Retina (tissue), 1 donor: ENCODE results near the gene SLC16A8.

Experiments used
- DNase-seq: peaks from one replicate; pipeline ENCODE4 v3.0.0-alpha.2; 2016

The SLC16A8 gene

DNA sequence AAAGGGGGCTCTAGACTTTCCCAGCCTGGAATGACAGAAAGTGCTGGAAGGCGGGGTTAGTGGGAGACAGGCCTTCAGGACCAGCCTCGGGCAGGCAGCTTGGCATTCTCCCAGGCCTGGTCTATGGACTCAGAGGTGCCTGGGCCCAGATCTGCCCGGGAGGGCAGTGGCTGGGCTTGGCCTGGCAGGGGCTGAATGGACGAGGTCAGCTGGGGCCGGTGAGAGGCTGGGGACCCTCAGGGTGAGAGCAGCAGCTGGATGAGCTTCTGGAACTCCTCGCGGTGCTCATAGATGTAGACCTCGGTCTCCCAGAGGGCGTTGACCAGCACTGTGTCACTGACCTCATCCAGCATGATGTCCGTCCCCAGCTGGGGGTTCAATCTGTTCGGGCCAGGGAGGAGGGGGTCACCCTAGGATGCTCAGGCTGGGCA is 28.0 kb upstream of the SLC16A8 start:
- DNase-seq = no peak

DNA sequence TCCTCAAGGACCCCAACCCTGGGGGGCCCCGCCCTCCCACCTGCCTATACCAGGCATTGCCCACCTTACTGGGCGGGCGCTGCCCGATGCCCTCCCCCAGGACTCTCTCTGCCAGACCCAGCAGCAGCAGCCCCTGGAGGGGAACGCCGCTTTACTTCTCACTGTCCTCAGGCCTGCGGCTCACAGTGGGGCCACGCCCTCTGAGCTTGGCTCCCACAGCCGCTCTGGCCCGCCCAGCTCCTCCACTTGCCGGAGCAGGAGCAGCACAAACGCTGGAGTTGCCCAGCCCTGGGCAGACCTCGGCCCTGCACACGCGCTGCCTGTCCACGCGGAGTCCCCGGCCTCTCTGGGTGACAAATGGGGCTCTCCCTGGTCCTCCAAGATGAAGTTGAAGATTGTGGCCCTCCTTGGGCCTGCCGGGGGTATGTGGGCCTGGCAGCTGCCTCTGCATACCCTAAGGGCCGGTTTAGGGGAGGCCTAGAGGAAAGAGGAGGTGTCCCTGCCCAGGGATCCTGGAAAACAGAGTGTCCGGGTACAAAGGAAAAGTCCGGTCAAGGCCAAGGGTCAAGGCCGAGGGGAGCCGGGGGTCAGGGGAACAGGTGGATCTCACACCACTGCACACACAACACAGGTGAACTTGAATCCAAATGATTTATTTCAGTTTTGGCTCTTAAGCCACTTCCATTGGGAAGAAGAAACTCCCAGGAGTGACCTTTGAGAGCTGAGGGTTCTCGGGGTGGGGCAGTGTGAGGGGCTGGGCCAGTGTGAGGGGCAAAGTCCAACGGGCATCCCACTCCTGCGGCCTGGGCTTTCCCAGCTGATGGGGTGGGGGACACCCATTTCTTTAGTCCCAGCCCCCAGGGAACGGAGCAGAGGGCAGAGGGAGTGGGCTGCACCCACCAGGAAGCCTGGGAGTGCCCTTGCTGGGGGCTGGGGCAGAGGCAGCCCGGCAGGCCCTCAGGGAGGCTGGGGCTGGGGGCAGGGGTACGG is 27.2 kb upstream of the SLC16A8 start:
- DNase-seq = no peak

DNA sequence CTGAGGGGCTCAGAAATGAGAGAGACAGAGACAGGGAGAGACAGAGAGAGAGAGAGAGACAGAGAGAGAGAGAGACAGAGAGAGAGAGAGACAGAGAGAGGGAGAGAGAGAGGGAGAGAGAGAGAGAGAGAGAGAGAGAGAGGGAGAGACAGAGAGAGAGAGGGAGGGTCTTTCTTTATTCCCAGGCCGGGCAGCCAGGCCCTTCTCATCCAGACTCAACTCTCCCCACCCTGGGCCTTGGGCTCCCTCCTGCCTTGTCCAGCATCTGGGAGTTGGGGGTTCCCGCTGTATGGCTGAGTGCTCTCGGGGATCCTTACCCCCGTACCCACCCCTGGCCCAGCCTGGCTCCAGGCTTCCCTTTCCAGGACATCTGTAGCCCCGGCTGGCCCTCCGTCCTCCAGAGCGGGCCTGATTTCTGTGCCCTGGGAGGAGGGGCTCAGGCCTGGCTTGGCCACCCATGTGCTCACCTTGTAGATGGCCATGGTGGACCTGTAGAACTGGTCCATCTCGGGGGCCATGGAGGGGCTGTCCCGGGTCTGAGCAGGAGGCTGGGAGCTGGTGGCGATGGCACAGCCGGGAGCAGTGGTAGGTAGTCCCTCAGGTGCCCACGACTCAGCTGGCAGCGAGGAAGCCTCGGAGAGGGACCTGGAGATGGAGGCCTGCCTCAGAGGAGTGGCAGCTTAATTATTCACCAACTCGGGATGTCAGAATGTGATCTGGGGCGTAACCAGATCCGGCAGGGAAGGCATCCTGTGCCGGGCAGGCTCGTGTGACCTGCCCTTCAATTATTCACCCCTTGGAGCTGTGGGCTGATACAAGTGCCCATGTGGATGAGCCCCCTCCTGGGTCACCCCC is 26.3 kb upstream of the SLC16A8 start, which contains the start of gene BAIAP2L2:
TSS of gene BAIAP2L2 (minus strand) at position 677 of the 855 bp plus-strand sequence. CDS start at position 518, 159 bp downstream.
- peak; percentile 26 for DNase-seq

DNA sequence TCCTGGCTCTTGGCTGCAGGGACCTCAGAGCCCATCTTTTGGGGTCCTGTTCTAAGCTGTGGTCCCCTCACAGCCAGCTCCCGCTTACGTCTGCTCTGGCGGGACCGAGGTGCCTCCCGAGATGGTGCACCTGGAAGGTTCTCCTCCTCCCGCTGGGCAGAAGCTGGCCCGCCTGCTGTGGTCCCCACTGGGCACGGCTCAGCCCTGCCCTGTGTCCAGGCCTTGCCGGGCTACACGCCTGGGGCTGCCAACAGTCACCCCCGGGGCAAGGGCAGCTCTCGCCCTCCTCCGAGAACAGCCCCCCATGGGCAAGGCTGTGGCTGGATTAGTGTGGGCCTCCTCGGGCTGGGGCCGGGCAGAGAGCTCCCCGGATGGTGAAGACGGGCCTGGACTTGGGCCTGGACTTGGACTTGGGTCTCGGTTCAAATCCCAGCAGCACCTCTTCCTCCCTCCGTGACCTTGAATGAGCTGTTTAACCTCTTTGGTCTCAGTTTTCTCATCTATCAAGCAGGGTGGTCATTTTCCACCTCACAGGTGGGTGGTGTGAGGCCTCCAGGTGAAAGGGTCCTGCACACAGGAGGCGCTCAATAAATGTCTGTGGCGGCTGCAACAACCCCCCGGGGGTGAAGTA is 25.5 kb upstream of the SLC16A8 start:
- DNase-seq = peak; percentile 88

DNA sequence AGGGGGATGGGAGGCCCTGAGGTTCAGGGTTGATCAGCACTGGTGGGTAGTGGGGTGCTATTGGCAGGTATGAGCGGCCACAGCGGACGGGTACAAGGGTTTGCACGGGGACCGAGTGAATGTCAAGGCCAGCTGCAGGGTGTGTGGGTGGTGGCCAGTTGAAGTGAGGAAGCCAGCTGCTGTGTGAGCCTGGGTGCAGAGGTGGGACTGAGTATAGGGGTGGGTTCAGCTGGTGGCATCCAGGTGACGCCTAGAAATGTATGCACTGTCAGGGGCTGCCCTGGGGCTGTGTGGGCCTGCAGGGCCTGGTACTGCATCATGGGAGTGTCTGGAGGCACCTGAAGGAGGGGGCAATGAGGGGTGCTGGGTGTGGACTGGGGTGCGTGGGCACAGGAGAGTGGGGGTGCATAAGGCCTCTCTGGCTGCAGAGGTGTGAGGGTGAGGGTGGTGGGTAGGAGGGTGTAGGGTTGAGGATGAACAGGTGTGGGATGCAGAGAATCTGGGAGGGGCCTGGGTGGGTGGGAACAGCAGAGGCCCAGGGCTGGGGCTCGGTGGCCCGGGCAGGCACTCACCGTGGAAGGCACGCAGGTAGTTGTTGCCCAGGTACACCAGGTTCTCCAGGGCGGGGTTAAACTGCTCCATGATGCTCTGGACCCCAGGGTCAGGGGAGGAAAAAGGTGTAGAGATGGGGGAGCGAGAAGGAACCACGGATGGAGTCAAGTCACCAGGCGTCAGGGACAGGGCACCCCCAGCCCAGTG is 24.8 kb upstream of the SLC16A8 start:
- DNase-seq = peak; percentile 45

DNA sequence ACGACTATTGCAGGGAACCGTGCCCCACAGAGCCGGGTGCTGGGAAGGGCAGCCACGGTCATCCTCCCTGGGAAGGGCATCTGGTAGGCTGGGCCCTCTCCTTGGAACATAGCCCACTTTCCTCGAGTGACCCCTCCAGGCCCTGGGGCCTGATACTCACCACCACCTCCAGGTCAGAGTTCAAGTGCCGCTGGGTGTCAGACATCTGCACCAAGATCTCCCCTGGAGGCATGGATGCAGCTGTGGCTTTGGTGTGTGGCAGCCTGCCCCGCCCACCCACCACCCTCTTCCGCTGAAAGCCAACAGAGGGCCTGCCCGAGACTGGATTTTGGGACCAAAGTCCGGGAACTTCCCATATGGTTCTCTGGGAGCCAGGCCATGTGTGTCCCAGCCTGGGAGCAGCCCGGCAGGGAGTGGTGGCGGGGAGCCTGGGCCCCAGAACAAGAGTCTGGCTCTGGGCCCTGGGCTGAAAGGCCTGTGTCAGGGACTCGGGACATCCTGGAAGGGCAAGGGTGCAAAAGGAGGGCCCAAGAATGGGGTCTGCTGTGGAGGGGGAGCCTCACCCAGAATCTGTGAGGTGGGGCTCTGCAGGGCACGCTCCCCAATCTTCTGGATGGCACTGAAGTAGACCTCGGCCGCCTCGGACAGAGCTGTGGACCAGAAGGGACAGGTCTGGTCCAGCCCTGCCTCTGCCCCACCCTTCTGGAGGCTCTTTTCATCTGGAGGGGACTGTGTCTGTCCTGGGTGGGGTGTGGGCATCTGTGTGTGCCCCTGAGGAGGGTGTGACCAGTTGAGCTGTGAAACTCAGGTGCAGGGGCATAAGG is 23.9 kb upstream of the SLC16A8 start:
- peak; percentile 32 for DNase-seq

DNA sequence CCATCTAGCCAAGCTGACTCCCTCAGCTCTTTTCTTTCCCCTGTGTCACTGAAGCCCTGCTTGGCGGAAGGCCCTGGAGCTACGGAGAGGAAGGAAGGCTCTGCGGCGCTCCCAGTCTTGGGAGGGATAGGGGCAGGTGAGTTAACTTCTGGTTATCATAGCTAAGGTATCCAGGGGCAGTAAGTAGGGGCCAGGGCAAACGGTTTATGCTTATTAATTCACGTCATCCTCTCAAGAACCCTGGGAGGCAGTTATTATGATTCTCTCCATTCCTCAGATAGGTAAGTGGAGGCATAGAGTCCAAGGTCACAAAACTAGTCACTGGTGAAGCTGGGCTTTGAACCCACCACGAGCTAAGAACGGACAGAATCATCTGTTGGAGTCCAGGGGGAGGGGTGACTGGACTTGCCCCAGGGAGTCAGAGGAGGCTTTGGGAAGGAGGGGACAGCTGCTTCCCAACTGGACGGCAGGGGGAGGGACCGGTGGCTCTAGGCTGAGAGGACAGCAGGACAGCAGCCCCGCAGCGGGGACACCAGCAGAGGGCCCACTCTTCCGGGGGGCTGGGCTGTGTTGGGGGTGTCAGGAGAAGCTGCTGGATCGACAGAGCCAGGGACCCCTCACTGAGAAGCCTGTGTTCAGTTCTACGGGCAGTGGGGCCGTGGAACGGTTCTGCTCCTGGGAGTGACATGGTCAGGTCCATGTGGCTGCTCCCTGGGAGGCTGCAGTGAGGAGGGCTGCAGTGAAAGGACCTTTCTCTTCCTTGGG is 23.0 kb upstream of the SLC16A8 start:
- no peak for DNase-seq

DNA sequence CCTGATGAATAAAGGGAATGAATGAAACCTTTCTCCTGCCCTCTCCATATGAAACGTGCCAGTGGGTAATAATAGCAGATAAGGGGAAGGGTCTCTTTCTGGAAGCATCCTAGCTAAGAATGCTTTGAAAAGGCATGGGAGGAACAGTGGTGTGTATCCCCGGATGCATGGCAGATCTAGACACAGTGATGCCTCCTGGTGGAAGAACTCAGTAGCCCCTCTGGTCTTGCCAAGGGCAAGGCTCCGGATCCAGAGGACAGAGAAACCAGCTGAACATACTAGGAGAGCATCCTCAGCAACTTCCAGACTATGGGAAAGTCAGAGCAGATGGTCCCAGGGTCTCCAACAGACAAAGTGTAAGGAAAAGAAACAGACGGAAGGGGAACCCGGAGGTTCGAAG is 20.1 kb upstream of the SLC16A8 start:
- no peak for DNase-seq

DNA sequence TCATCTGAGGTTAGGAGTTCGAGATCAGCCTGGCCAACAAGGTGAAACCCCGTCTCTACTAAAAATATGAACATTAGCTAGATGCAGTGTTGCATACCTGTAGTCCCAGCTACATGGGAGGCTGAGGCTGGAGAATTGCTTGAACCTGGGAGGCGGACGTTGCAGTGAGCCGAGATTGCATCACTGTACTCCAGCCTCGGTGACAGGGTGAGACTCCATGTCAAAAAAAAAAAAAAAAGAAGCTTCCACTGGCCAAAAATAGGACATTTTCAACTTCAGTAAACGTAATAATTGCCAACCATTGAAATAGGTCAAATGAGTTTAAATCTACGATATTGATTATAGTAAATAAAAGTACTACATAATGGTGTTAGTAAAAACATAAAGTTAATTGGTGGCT is 19.7 kb upstream of the SLC16A8 start:
- DNase-seq = no peak

DNA sequence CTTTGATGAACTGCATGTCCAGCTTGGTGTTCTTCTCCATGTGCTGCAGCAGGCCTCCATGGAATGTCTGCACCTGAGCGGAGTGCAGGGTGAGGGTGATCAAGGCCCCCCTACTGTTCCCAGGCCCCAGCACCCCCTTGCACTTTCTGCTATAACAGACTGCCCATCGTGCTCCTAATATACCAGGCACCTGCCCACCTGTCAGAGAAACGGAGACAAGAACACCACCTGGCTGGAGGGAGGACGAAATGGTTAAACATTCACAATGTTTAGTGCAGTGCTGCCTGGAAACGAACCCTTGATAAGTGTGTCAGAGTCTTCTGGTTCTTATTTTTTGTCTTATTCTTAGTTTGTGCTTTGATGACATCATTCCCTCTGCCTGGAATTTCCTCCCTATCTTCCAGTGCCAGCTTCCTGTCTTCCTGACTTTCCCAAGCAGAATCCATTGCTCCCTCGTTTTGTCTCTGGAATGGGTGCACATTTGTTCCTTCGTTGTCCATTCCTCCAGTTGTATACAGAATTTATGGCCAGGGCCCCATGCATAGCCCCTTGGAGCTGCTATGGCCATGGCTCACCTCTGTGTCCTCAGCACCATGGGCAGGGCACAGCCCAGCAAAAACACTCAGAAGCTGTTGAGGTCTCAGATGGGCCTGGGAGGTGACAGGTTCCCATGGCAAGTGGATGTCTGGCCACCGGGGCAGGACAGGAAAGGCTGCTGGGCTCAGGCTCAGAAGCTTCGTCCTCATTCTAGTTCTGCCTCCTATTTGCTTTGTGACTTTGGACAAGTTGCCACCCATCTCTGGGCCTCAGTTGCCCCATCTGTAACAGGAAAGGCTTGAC is 14.6 kb upstream of the SLC16A8 start:
- DNase-seq = no peak

DNA sequence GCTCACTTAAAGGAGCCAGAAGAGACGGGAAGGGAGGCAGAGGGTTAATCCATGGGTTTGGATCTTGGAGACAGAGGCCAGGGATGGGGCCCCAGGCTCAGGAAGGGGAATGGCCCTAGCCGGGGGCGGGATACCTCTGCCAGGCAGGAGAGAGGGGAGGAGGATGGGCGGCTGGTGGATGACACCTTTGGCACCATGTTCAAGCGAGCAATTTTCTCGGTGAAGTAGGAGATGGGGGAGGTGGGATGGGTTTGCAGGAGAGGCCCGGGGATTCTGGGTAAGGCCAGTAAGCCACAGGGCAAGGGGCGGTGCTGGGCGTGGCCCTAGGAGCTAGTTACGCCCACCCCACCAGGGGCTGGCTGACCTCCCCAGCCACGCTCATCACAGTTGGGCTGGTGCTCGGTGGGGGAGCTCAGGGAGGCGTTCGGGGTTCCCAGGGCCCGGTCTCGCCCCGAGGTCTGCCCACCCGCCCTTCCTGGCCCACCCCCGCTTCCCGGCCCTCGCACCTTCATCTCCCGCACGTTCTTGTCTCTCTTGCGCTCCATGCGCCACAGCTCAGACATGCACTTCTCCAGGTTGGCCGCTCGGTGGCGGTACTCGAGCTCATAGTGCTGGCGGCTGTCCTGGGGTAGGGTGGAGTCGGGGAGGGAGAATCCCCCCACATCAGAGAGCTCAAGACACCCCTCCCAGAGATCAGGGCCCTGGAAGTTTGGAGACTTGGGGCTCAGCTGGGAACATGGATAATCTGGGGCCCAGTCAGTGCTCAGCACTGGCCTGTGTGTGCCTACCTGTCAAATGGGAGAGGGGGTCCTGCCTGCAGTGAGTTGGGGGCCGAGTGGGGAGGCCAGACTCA is 13.8 kb upstream of the SLC16A8 start:
- DNase-seq = peak; percentile 48

DNA sequence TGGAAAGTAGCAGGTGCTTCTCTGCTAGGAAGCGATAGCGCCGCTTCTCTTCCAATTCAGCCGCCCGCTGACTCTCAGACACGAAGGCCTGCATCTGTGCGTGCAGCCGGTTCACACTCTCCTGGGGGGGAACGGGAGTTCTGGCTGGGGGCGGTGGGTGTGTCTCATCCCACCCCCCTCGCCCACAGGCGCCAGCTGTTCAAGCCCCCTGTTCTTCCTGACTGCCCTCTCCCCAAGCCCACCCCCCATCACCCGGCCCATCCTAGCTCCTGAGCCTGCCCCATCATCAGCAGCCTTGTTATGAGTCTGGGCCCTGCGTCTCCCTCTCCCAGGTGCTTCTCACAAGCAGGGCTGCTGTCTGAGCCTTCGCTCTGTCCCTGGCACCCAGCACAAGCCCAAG is 13.1 kb upstream of the SLC16A8 start:
- no peak for DNase-seq

DNA sequence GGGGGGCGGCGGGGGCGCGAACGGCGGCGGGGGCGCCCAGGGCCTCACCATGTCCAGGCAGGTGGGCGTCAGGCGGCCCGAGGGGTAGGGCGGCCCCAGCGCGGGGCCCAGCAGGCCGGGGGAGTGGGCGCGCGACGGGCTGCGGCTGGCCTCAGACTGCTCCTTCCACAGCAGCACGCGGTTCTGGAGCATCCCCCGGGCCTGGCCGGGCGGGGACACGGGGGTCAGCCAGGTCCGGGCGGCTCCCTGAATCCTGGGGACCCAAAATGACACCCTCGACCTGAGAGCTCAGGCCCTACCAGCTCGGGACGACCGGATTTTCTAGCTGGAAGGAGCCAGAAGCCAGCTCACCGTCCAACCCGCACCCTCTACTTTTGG is 5.5 kb upstream of the SLC16A8 start:
- peak; percentile 24 for DNase-seq

DNA sequence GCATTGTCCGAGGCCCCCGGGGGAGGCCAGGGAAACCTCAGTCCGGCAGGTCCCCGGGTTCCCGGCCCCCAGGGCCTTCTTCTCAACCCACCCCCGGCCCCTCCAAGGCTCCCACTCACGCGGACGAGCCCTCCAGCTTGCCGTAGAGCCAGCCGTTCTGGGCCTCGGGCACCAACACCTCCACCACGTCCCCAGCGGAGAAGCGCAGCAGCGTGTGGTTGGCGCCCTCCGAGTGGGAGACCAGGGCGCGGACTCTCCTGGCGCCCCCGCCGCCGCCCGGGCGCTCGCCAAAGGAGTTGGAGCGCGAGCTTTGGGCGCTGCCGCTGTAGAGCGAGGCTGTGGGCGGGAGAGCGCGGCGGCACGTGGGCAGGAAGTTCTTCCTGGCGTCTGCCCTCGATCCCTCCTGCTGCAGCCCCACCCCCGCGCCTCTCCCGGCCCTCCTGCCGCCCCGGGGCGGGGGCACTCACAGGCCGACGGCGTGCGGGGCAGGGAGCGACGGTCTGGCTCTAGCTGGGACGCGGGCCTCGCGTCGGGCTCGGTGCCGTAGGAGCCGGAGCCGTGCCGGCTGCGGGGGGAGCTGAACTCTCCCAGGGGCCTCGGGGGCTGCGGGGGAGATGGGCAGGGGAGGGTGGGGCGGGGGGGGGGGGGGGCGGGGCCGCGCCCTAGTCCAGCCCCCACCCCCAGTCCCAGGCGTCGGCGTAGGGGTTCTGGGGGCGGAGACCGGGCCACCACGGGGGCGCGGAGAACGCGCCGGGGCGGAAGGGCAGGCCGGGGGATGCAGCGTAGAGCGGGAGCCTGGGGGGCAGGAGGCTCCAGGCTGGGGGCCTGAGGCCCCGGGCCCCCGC is 4.9 kb upstream of the SLC16A8 start:
- no peak for DNase-seq

DNA sequence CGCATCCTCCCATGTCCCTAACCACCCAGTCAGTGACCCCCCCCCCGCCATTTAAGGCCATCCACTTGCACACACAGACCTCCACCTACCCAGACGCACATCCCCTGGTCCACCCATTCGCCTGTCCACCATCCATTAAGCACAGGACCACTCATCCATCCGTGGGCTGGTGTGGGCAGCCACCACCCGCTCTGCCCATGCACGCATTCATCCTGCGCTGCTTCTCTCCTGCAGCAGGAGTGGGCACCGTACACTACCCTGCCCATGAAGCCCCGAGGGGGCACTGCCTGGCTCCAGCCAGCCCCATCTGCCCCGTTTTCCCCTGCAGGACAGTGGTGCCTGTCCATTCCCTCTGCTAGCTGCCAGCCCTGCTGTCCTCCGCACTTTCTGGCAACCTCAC is 3.9 kb upstream of the SLC16A8 start:
- DNase-seq = no peak

DNA sequence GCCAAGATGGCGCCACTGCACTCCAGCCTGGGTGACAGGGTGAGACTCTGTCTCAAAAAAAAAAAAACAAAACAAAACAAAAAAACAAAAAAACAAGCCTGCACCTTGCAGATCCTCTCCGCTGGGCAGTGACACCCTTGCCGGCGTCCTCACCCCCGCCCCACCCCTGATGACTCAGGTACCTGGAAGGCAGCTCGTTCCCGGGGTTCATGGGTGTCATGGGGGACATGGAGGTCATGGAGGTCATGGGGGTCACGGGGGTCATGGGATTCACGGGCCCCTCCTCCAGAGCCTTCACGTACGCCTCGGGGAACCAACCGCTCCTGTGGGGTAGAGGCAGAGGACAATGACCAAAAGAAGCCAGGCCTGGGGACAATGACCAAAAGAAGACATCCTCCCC is 3.0 kb upstream of the SLC16A8 start:
- DNase-seq = no peak

DNA sequence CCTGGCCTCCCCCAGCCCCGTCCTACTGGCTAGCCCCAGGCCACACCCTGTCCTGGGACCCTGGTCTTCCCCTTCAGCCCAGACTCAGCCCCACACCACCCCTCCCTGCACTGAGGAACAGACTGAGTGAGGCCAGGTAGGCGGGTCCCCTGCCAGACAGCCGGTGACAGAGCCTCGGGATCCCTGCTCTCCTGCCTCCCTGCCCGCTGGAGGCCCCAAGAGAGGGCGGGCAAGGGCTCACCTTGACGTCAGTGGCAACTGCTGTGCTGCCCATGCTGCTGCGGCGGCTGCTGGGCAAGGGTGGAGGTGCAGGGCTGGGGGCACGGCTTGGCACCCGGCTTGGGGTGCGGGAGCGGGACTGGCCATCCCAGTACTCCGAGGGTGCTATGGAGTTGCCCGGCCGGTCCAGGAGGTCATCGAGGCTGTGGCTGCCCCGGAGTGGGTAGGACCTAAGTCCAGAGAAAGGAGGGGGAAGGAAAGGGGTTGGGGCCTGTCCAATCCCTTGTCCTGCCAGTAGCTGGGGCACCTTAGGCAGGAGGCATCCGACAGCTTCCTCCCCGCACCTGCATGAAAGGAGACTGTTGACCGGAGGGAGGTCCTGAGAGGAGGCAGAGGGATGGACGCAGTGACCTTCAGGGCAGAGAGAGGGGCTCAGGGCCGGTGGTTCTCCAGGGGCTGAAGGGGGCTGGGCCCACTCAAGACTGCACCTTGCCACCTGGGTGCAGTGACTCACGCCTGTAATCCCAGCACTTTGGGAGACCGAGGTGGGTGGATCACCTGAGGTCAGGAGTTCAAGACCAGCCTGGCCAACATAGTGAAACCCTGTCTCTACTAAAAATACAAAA is 2.2 kb upstream of the SLC16A8 start:
- DNase-seq = no peak
